Suppressor macrophage treated with lipopolysaccharide for 1 hour (primary cell): ENCODE data around the gene CHCHD6.

Experiments used
- DNase-seq, 3 donors: peaks; one replicate each; pipeline ENCODE4 v3.0.0-alpha.2; 2020 to 2022

CHCHD6 gene

GRCh38 chr3:126668450-126669401, 35.3 kb upstream of the CHCHD6 start:
- no peak for DNase-seq

GRCh38 chr3:126671521-126671920, 32.5 kb upstream of the CHCHD6 start:
- DNase-seq, result peak in 2 of 3 donors; percentile 23 to 24

- no peak for DNase-seq
Observed at GRCh38 chr3:126672340-126672739, 31.7 kb upstream of the CHCHD6 start.

- DNase-seq, result no peak
Observed at GRCh38 chr3:126672741-126673140, 31.3 kb upstream of the CHCHD6 start.

GRCh38 chr3:126676919-126677705, 26.9 kb upstream of the CHCHD6 start:
- peak in 1 of 3 donors; percentile 33 for DNase-seq

- no peak for DNase-seq
Observed at GRCh38 chr3:126677862-126678503, 26.1 kb upstream of the CHCHD6 start.

GRCh38 chr3:126678693-126679317, 25.2 kb upstream of the CHCHD6 start:
- DNase-seq, result no peak

DNA sequence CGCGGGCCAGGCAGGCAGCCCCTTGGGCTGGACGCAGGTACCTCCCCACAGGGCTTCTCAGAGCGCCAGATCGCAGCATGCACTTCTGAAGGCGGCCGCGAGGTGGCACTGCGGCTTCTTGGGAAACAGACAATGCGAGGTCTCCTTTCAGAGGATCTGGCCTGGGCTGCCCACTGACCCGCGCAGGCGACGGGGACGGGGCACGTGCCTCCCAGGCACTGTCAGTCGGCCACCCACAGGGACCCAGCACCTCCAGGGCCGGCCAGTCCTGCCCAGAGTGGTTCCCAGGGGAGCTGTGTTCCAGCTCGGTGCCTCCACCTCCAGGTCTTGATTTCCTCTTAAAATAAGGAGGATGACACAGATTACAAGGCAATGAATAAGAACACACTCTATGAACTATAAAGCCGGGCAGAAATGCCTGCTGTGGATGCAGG, 24.7 kb upstream of the CHCHD6 start:
- peak; percentile 84 to 87 (median 86) for DNase-seq

DNA sequence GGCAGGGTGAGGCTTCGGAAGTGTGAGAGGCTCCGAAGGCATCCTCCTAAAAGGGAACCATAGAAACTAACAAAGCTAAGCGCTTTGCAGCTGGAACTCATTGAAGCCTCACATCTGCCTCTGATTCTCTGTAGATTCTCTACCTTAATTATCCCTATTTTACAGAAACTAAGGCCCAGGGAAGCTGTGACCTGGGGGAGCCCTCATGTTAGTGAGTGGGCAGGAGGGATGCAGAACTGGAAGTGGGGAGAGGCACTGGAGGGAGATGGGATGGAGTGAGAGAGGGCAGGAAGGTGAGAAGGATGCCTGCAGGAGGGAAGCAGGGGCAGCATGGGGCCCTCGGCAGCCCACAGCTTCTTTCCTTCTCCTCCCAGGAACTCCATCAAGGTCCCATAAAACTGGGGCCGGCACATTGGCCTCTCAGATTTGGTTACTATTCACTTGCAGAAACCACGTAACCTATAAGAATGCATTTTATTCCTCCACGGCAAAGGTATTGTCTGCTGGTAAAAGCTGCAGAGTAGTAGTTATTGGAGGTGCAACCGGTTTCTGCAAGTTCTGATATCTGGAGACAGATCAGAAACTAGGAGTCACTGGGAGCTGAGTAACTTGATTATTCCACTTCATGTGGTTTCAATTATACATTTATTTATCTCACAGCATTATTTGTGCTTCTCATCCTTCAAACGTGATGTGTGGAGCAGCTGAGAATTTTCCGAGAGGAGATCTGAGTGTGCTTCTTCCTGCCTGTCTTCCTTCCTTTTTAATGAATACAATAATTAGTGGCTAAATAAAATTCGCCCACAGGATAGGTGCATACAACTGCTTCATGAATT, 24.0 kb upstream of the CHCHD6 start:
- no peak for DNase-seq

GRCh38 chr3:126680667-126681055, 23.4 kb upstream of the CHCHD6 start:
- DNase-seq, result no peak

DNA sequence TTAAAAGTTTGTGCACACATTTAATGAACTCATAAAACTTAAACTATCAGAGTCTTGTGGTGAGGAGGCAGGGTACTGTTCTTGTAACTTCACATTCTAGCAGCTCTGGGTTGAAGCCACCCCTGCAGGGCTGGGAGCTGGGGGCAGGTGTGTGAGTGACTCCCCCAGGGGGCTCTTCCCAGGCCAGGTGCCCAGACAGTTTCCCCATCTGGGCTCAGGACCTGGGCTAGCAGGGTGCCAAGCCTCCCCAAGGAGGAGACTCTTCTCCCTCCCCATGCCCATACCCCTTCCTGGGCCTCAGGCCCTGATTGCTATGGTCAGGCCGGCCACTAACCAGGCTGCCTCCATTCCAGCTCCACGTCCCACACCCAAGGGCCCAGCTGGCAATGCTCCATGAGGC, 22.0 kb upstream of the CHCHD6 start:
- DNase-seq, result no peak

DNA sequence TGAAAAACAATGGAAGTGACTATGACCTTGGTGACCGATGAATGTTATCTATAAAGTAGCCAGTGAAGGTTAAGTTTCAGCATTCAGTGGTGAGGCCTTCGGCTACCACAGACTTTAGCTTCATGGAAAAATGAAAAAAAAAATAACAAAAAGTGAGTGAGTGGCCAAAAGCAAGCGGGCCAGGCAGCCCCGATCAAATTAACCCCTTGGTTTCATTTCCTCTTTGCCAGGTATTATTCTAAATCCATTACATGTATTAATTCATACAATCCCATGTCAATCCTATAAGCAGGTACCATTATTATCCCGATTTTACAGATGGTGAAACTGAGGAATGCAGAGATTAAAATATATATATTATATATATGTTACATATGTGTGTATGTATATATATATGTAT, 21.0 kb upstream of the CHCHD6 start:
- DNase-seq, result no peak

DNA sequence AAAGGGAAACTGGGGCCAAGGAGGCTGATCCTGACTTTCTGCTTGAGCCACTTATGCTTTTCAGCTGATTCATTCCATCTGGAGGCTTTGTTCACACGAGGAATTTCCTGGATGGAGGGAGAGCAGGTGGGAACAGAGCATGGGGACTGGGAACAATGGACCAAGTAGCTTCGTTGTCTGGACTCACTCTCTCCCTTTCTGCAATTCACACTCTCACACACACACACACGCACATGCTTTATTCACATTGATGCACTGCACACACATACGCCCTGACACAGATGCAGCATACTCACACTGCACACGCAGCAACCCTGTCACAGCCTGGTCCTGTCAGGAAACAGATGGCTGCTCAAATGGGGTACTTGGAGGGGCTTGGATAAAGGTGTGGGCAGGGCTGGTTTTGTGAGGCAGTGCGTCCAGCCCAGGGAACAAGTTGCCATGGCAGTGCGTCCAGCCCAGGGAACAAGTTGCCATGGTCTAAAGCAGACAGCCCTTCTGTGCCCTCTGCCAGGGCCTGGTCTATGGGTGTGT, 19.8 kb upstream of the CHCHD6 start:
- no peak for DNase-seq

DNA sequence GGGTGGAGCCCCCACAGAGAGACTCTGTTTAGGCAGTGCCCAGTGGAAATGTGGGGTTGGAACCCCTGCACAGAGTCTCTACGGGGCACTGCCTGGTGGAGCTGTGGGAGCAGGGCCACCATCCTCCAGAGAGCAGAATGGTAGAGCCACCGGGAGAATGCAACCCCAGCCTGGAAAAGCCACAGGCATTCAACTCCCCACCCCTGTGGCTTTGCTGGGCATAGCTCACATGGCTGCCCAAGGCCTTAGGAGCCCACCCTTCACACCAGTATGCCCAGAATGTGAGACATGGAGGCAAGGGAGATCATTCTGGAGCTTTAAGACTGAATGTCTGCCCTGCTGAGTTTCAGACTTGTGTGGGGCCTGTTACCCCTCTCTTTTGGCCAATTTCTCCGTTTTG, 19.0 kb upstream of the CHCHD6 start:
- no peak for DNase-seq

DNA sequence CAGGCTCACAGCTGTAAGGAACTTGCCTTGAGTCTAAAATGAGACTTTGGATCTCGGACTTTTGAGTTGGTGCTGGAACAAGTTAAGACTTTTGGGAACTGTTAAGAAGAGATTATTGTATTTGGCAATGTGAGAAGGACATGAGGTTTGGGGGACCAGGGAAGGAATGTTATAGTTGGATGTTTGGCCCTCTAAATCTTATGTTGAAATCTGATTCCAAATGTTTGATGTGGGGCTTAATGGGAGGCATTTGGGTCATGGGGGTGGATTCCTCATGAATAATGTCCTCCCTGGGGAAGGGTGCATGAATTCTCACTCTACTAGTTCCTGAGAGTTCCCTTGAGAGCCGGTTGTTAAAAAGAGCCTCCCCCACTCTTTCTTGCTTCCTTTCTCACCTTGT, 18.5 kb upstream of the CHCHD6 start:
- no peak for DNase-seq

GRCh38 chr3:126691765-126692164, 12.3 kb upstream of the CHCHD6 start:
- no peak for DNase-seq

DNA sequence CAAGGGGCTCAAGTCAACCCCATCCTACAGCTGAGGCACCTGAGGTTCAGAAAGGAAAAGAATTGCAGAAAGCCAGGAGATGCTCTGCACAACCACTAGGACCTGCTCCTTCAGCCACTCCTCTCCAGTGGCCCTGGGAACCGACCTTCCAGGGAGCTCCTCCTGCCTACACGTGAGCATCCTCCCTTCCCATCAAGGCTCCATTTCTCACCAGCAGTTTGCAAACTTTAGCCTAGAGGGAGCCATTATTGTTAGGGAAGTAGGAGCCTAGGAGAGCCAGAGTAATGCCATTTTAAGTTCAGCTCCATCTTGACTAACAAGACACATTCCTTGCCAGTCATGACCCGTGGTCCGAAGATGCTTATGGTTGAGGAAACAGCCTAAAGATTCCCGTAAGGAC, 11.2 kb upstream of the CHCHD6 start:
- DNase-seq, result no peak

- no peak for DNase-seq
Observed at GRCh38 chr3:126693921-126694320, 10.1 kb upstream of the CHCHD6 start.

- DNase-seq, result no peak
Observed at GRCh38 chr3:126696701-126697267, 7.3 kb upstream of the CHCHD6 start.

GRCh38 chr3:126699011-126699410, 5.0 kb upstream of the CHCHD6 start:
- no peak for DNase-seq

- DNase-seq, result no peak
Observed at GRCh38 chr3:126704494-126705214, 614 bp downstream of the CHCHD6 start.
